K562 (cell line): Measurements from ENCODE around the gene ZNF853. TPM values are rescaled to one million over a fixed set of nuclear protein-coding genes. Genes with fewer than 3 reads are reported as not detected.

ENCODE experiments used
- ADNP ChIP-seq: fragments of 200-800 bp; sonication (Bioruptor generic); IDR thresholded peaks from 2 replicates; pipeline ENCODE4 v1.6.1; 2016; ENCODE audit warnings: missing genetic modification characterization, missing compliant biosample characterization
- CHD1 ChIP-seq: fragments of 200-600 bp; sonication (generic); IDR thresholded peaks from one replicate; pipeline ENCODE4 v1.6.1; 2012; ENCODE audit warnings: mild to moderate bottlenecking, moderate library complexity, low read length, inconsistent platforms
- CREB1 ChIP-seq, 2 experiments: sonication (generic) in 1 of 2; formaldehyde crosslinking in 1 of 2; IDR thresholded peaks; 2 replicates each; pipeline versions ENCODE4 v1.6.1 to v1.8.0; 2012 to 2022; ENCODE audit warnings: inconsistent platforms in 1 of 2, mild to moderate bottlenecking in 1 of 2, missing genetic modification reagents in 1 of 2, moderate library complexity in 1 of 2
- DPF2 ChIP-seq: fragments of 450-650 bp; IDR thresholded peaks from 2 replicates; pipeline ENCODE4 v1.6.1; 2016
- ESRRA ChIP-seq: fragments of 450-650 bp; IDR thresholded peaks from 2 replicates; pipeline ENCODE4 v1.6.1; 2014; ENCODE audit warnings: low read depth, mild to moderate bottlenecking, moderate library complexity, borderline replicate concordance
- GTF2B ChIP-seq: IDR thresholded peaks from 2 replicates; pipeline ENCODE4 v1.6.1; 2011; ENCODE audit not compliant: insufficient read length; ENCODE audit errors: extremely low read depth
- HDGF ChIP-seq: fragments of 450-650 bp; IDR thresholded peaks from 2 replicates; pipeline ENCODE4 v1.6.1; 2016
- HNRNPH1 ChIP-seq: fragments of 200-400 bp; formaldehyde crosslinking; optimal IDR thresholded peaks from 2 replicates; pipeline ENCODE3; 2017; ENCODE audit warnings: low read depth, mild to moderate bottlenecking, low read length, moderate library complexity
- ILK ChIP-seq: fragments of 450-650 bp; IDR thresholded peaks from 2 replicates; pipeline ENCODE4 v1.6.1; 2016; ENCODE audit warnings: missing genetic modification characterization, low read depth, mild to moderate bottlenecking, missing compliant biosample characterization, moderate library complexity, borderline replicate concordance
- KLF1 ChIP-seq: fragments of 450-650 bp; IDR thresholded peaks from 2 replicates; pipeline ENCODE4 v1.6.1; 2016; ENCODE audit warnings: missing genetic modification characterization, missing compliant biosample characterization
- MTA3 ChIP-seq: fragments of 450-650 bp; formaldehyde crosslinking; IDR thresholded peaks from 2 replicates; pipeline ENCODE4 v1.6.1; 2017; ENCODE audit warnings: mild to moderate bottlenecking, borderline replicate concordance
- RERE ChIP-seq: sonication (generic); formaldehyde crosslinking; IDR thresholded peaks from 2 replicates; pipeline ENCODE4 v1.8.0; 2023; ENCODE audit warnings: missing genetic modification reagents, mild to moderate bottlenecking, borderline replicate concordance
- RFX1 ChIP-seq: fragments of 450-650 bp; IDR thresholded peaks from 2 replicates; pipeline ENCODE4 v1.6.1; 2016; ENCODE audit warnings: mild to moderate bottlenecking, moderate library complexity
- SAFB ChIP-seq: fragments of 200-400 bp; formaldehyde crosslinking; IDR thresholded peaks from 2 replicates; pipeline ENCODE4 v1.6.1; 2017; ENCODE audit warnings: low read depth, low read length, borderline replicate concordance
- SMARCA5 ChIP-seq: fragments of 450-650 bp; IDR thresholded peaks from 2 replicates; pipeline ENCODE4 v1.6.1; 2016
- ZBTB7A ChIP-seq: IDR thresholded peaks from 2 replicates; pipeline ENCODE4 v1.6.1; 2011; ENCODE audit warnings: low read depth, mild to moderate bottlenecking, low read length, moderate library complexity, borderline replicate concordance; ENCODE audit not compliant: control insufficient read depth
- ZNF444 ChIP-seq: fragments of 250-450 bp; sonication (Bioruptor Pico); IDR thresholded peaks from 2 replicates; pipeline ENCODE4 v1.4.0; 2020; ENCODE audit warnings: mild to moderate bottlenecking, moderate library complexity
- ZNF830 ChIP-seq: fragments of 250-450 bp; sonication (Bioruptor Pico); IDR thresholded peaks from 2 replicates; pipeline ENCODE4 v1.5.0; 2021; ENCODE audit warnings: mild to moderate bottlenecking
- polyA plus RNA-seq, 8 experiments: library from polyadenylated mRNA; depleted of rRNA in 4 of 8; stranded (reverse) in 5 of 8; unstranded in 3 of 8; fragments of >200 nt; fragmentation: Nextera tagmentation in 2 of 8; fragmentation: Illumina TruSeq in 1 of 8; extraction: Ambion mirVana in 2 of 8; extraction: Trizol in 1 of 8; gene quantifications; 2 replicates each; pipeline versions ENCODE4 v1.2.1 to v1.2.3, GENCODE V29; 2011 to 2014; ENCODE audit warnings: inconsistent platforms in 1 of 8, missing spikeins in 1 of 8
- total RNA-seq, 7 experiments: library from RNA; depleted of rRNA in 6 of 7; stranded (reverse); fragments of >200 nt in 6 of 7; fragmentation: Illumina TruSeq in 2 of 7; extraction: Trizol in 2 of 7; gene quantifications; 2 replicates each; pipeline versions ENCODE4 v1.2.1 to v1.2.3, GENCODE V29; 2011 to 2021; ENCODE audit warnings: low replicate concordance in 1 of 7
- TF ChIP-seq, protein P1 (sequence below), 3 experiments: IDR thresholded peaks in 2 of 3; conservative IDR thresholded peaks in 1 of 3; 2 replicates each; pipeline ENCODE4 v1.5.1; 2011 to 2012; ENCODE audit warnings: low read length in 3 of 3, mild to moderate bottlenecking in 3 of 3, control low read depth in 2 of 3, improper control_type of control experiment in 1 of 3, inconsistent platforms in 1 of 3, low read depth in 1 of 3, mixed read lengths in 1 of 3, moderate library complexity in 1 of 3; ENCODE audit not compliant: insufficient read depth in 2 of 3

The ZNF853 gene
- total and polyA plus RNA-seq, 9 of the 15 experiments (the other 6 are each of a cell fraction or from before 2014, with no cell fraction given), result 0.03 TPM; not detected in 8

- TF ChIP-seq GTF2B (no peak), ZNF444 (CRISPR knock-in tag) (no peak), ZBTB7A (peak; percentile 31; the same call in 1 of the 2 replicates), MTA3 (no peak), RFX1 (no peak), ZNF830 (CRISPR knock-in tag) (no peak), CHD1 (peak; percentile 54), ESRRA (peak; percentile 42; the same call in 1 of the 2 replicates), ADNP (tag) (no peak), HNRNPH1 (no peak), HDGF (no peak), KLF1 (peak; percentile 18; the same call in 1 of the 2 replicates), SMARCA5 (no peak), SAFB (no peak), CREB1 (IDR thresholded peaks at IDR 0.05) (no peak), CREB1 (CRISPR knock-in tag; IDR thresholded peaks at IDR 0.05) (peak; percentile 28; the same call in 1 of the 2 replicates), RERE (CRISPR knock-in tag) (no peak), ILK (no peak), DPF2 (no peak)
- TF ChIP-seq, protein P1, sequence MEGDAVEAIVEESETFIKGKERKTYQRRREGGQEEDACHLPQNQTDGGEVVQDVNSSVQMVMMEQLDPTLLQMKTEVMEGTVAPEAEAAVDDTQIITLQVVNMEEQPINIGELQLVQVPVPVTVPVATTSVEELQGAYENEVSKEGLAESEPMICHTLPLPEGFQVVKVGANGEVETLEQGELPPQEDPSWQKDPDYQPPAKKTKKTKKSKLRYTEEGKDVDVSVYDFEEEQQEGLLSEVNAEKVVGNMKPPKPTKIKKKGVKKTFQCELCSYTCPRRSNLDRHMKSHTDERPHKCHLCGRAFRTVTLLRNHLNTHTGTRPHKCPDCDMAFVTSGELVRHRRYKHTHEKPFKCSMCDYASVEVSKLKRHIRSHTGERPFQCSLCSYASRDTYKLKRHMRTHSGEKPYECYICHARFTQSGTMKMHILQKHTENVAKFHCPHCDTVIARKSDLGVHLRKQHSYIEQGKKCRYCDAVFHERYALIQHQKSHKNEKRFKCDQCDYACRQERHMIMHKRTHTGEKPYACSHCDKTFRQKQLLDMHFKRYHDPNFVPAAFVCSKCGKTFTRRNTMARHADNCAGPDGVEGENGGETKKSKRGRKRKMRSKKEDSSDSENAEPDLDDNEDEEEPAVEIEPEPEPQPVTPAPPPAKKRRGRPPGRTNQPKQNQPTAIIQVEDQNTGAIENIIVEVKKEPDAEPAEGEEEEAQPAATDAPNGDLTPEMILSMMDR (IDR thresholded peaks at IDR 0.05 in 2 of 3, conservative IDR thresholded peaks at IDR 0.05 in 1 of 3; ENCODE audit: insufficient read depth in 2 of 3, low read depth in 1 of 3, low read length in 3 of 3), result peak in 1 of 3 experiments; percentile 26; a peak in 1 of 6 replicates
These were observed 39.2 kb upstream of the ZNF853 start (continued) for GRCh38 chr7:6576024-6576866.
